ENCODE measurements around the gene MACROD2. TPM values are rescaled to one million over a fixed set of nuclear protein-coding genes. Genes with fewer than 3 reads are reported as not detected.

Gene MACROD2
- total RNA-seq, 1 experiment from 2014 or later = 1.6 TPM

GRCh38 chr20:15576411-15576810 is 1581.1 kb downstream of the MACROD2 start:
- no peak for TF ChIP-seq CTCF (conservative IDR thresholded peaks at IDR 0.05)
- DNase-seq = no peak
- no peak overlapping the region for H3K4ac ChIP-seq (ENCODE audit: low read depth, low read length)
- H3K9me3 ChIP-seq (ENCODE audit: control insufficient read depth, low read depth, low read length) = no peaks in the 10 kb centered on the region
- no peaks in the 10 kb centered on the region for H4K20me1 ChIP-seq (ENCODE audit: control insufficient read depth, insufficient read depth, insufficient read length)
- H3K79me2 ChIP-seq (ENCODE audit: insufficient read depth, low read length) = no peaks in the 10 kb centered on the region
- no peak overlapping the region for H3K23ac ChIP-seq (ENCODE audit: insufficient read length, low read depth, low read length)
- no peak overlapping the region for H2BK20ac ChIP-seq (ENCODE audit: low read depth, low read length, poor library complexity, severe bottlenecking)
- H3K56ac ChIP-seq (ENCODE audit: insufficient read length, low read depth, low read length) = no peak overlapping the region
- no peak overlapping the region for H2BK120ac ChIP-seq (ENCODE audit: low read depth, low read length, poor library complexity, severe bottlenecking)
- Mint-ChIP-seq H3K4me1 (peaks cover 24 to 26% of the 10 kb centered on the region in 2 experiments), H3K27me3 (ENCODE audit: low read depth) (no peaks in the 10 kb centered on the region), H3K9me3 (no peaks in the 10 kb centered on the region), H3K4me3 (no peak overlapping the region), H3K27ac (no peak overlapping the region), H3K36me3 (ENCODE audit: insufficient read depth in 1 of 3, low read depth in 3 of 3) (no peaks in the 10 kb centered on the region)
- no peak overlapping the region for H2BK15ac ChIP-seq (ENCODE audit: low read depth, low read length)
- no peak overlapping the region for H2BK12ac ChIP-seq (ENCODE audit: insufficient read length, low read depth, low read length)
- H3K9ac ChIP-seq (ENCODE audit: extremely low read depth, insufficient read length, low read length) = no peak overlapping the region
- no peak overlapping the region for H4K91ac ChIP-seq (ENCODE audit: insufficient read length, low read depth, low read length)
- H4K8ac ChIP-seq (replicated peaks; ENCODE audit: insufficient read length, low read depth, low read length) = no peak overlapping the region
- no peak overlapping the region for H3K27ac ChIP-seq (ENCODE audit: insufficient read length, low read depth, low read length)
- H2AK5ac ChIP-seq (ENCODE audit: insufficient read length, low read length) = no peak overlapping the region
- H3K14ac ChIP-seq (ENCODE audit: insufficient read depth, low read length) = no peak overlapping the region
- no peaks in the 10 kb centered on the region for H3K27me3 ChIP-seq (ENCODE audit: insufficient read depth, low read length)
- H3K79me1 ChIP-seq (ENCODE audit: insufficient read depth, low read depth, low read length, poor library complexity, severe bottlenecking) = no peaks in the 10 kb centered on the region
- no peak overlapping the region for H3K18ac ChIP-seq (ENCODE audit: insufficient read length, low read depth, low read length)
- H3K4me2 ChIP-seq (ENCODE audit: insufficient read depth, insufficient read length, low read length) = no peak overlapping the region
- H3K4me1 ChIP-seq (ENCODE audit: insufficient read depth, low read length) = peaks cover 7% of the 10 kb centered on the region
- H3T11ph ChIP-seq (ENCODE audit: low read length) = no peak overlapping the region
- no peak overlapping the region for H4K5ac ChIP-seq (ENCODE audit: insufficient read length, low read depth, low read length)
- H2BK5ac ChIP-seq (ENCODE audit: insufficient read length, low read length) = no peak overlapping the region
- no peaks in the 10 kb centered on the region for H3K23me2 ChIP-seq (ENCODE audit: insufficient read length, low read depth, low read length, poor library complexity, severe bottlenecking)
- H2AFZ ChIP-seq (ENCODE audit: low read length) = no peak overlapping the region

Measured in H9 (cell line).